ENCODE data around the gene LCN6. TPM values are rescaled to one million over a fixed set of nuclear protein-coding genes. Genes with fewer than 3 reads are reported as not detected.
"Not testable (repeated sequence)": the region's sequence is repeated elsewhere in the genome, so short reads cannot be mapped to it uniquely, and the experiment has no call there.

LCN6 gene
- not detected for total RNA-seq

- no peak for ATAC-seq
These were observed at the start of gene LCN6 for GRCh38 chr9:136748201-136748600. Gene LCN6 (minus strand): TSS chr9:136748525. CDS start chr9:136748483, 42 bp downstream.

GRCh38 chr9:136796775-136797347 lies 48.5 kb upstream of the LCN6 start:
- peaks cover 27% of the 10 kb centered on the region for H3K4me1 Mint-ChIP-seq
- H3K27me3 Mint-ChIP-seq; H3K4me3 Mint-ChIP-seq; ATAC-seq; H3K9me3 Mint-ChIP-seq (ENCODE audit: low read depth); H3K36me3 Mint-ChIP-seq (ENCODE audit: low read depth); H3K27ac Mint-ChIP-seq; POLR2A ChIA-PET; CTCF ChIA-PET; DNase-seq: not testable (repeated sequence)
- intact Hi-C loops (cut with DNase I, micrococcal nuclease), result loop anchor here in 1 of 2 experiments (10.0 kb wide), 1 partner anchor 552 kb away; the partner anchor contains the start of gene QSOX2

More at GRCh38 chr9:136748201-136748600, at the start of gene LCN6:
- H3K4me3 Mint-ChIP-seq, result no peak within 1 kb of the TSS
- peaks cover 11% of the 10 kb centered on the region for H3K27me3 Mint-ChIP-seq
- H3K9me3 Mint-ChIP-seq (ENCODE audit: low read depth), result peaks cover 14% of the 10 kb centered on the region
- peaks cover 12% of the 10 kb centered on the region for H3K4me1 Mint-ChIP-seq
- POLR2A ChIA-PET, result no interaction called here
- DNase-seq, result no peak
- CTCF ChIA-PET, result no interaction called here
- peaks cover 5% of the 10 kb centered on the region for H3K36me3 Mint-ChIP-seq (ENCODE audit: low read depth)
- H3K27ac Mint-ChIP-seq, result no peak within 1 kb of the TSS
- intact Hi-C loops (cut with DNase I, micrococcal nuclease), result no loop called here

GRCh38 chr9:136796238-136796774 lies 48.0 kb upstream of the LCN6 start, which contains the start of gene CCDC183:
Gene CCDC183 (plus strand): TSS chr9:136796338. CDS start chr9:136796398, 60 bp downstream.
- POLR2A ChIA-PET, result no interaction called here
- intact Hi-C loops (cut with DNase I, micrococcal nuclease), result loop anchor here in 1 of 2 experiments (10.0 kb wide), 1 partner anchor 552 kb away; the partner anchor contains the start of gene QSOX2
- no peak for DNase-seq
- CTCF ChIA-PET, result no interaction called here
- peaks cover 26% of the 10 kb centered on the region for H3K4me1 Mint-ChIP-seq
- ATAC-seq, result no peak
- peaks cover 1% of the 10 kb centered on the region for H3K27me3 Mint-ChIP-seq
- no peaks in the 10 kb centered on the region for H3K9me3 Mint-ChIP-seq (ENCODE audit: low read depth)
- H3K36me3 Mint-ChIP-seq (ENCODE audit: low read depth), result no peaks in the 10 kb centered on the region
- H3K27ac Mint-ChIP-seq, result no peak within 1 kb of the TSS
- H3K4me3 Mint-ChIP-seq, result no peak within 1 kb of the TSS

- DNase-seq (no peak), ATAC-seq (no peak)
- ChIA-PET POLR2A (no interaction called here), CTCF (no interaction called here)
- Mint-ChIP-seq H3K27me3 (no peaks in the 10 kb centered on the region), H3K4me1 (peaks cover 19% of the 10 kb centered on the region), H3K36me3 (ENCODE audit: low read depth) (no peaks in the 10 kb centered on the region), H3K4me3 (no peak overlapping the region), H3K27ac (no peak overlapping the region), H3K9me3 (ENCODE audit: low read depth) (no peaks in the 10 kb centered on the region)
- intact Hi-C loops (cut with DNase I, micrococcal nuclease), result loop anchor here (5.0 to 10.0 kb wide), 3 partner anchors 92 to 550 kb away; partner anchors contain the start of genes QSOX2 (in 1 of the 2) and TRAF2 (in 1 of the 2)
These were observed 46.6 kb upstream of the LCN6 start for GRCh38 chr9:136795000-136795348.

GRCh38 chr9:136794281-136794999 lies 46.1 kb upstream of the LCN6 start:
- DNase-seq (no peak), ATAC-seq (no peak)
- Mint-ChIP-seq H3K4me1 (peaks cover 19% of the 10 kb centered on the region), H3K27ac (no peak overlapping the region), H3K4me3 (no peak overlapping the region), H3K36me3 (ENCODE audit: low read depth) (no peaks in the 10 kb centered on the region), H3K27me3 (no peaks in the 10 kb centered on the region), H3K9me3 (ENCODE audit: low read depth) (no peaks in the 10 kb centered on the region)
- CTCF ChIA-PET, result interaction anchor here (0.7 to 1.5 kb wide), 4 partner anchors 12 to 241 kb away, joined by 3 to 8 read pairs (median 4); partner anchors contain the start of gene RABL6
- intact Hi-C loops (cut with DNase I, micrococcal nuclease), result loop anchor here (5.0 to 10.0 kb wide), 3 partner anchors 93 to 550 kb away; partner anchors contain the start of genes QSOX2 (in 1 of the 2) and TRAF2 (in 1 of the 2)
- POLR2A ChIA-PET, result no interaction called here

GRCh38 chr9:136793086-136793946 lies 45.0 kb upstream of the LCN6 start:
- H3K9me3 Mint-ChIP-seq (ENCODE audit: low read depth), result no peaks in the 10 kb centered on the region
- ATAC-seq (no peak), DNase-seq (no peak)
- peak overlapping the region; percentile 19 for H3K27ac Mint-ChIP-seq
- no peaks in the 10 kb centered on the region for H3K36me3 Mint-ChIP-seq (ENCODE audit: low read depth)
- POLR2A ChIA-PET, result no interaction called here
- intact Hi-C loops (cut with DNase I, micrococcal nuclease), result loop anchor here (5.0 to 10.0 kb wide), 3 partner anchors 94 to 549 kb away; partner anchors contain the start of genes QSOX2 (in 1 of the 2) and TRAF2 (in 1 of the 2)
- H3K4me3 Mint-ChIP-seq, result no peak overlapping the region
- no peaks in the 10 kb centered on the region for H3K27me3 Mint-ChIP-seq
- CTCF ChIA-PET, result interaction anchor here (0.7 to 1.5 kb wide), 11 partner anchors 13 to 396 kb away, joined by 3 to 8 read pairs (median 3); partner anchors contain the start of genes FUT7 and RABL6
- H3K4me1 Mint-ChIP-seq, result peaks cover 22% of the 10 kb centered on the region

- ATAC-seq (no peak), DNase-seq (peak; percentile 34)
- Mint-ChIP-seq H3K27ac (peak overlapping the region; percentile 70), H3K4me3 (peak overlapping the region; percentile 80), H3K27me3 (no peaks in the 10 kb centered on the region), H3K36me3 (ENCODE audit: low read depth) (no peaks in the 10 kb centered on the region), H3K4me1 (peaks cover 28% of the 10 kb centered on the region), H3K9me3 (ENCODE audit: low read depth) (no peaks in the 10 kb centered on the region)
- intact Hi-C loops (cut with DNase I, micrococcal nuclease), result loop anchor here (5.0 to 10.0 kb wide), 3 partner anchors 95 to 548 kb away; partner anchors contain the start of genes QSOX2 (in 1 of the 2) and TRAF2 (in 1 of the 2)
- POLR2A ChIA-PET, result no interaction called here
- CTCF ChIA-PET, result interaction anchor here (0.5 to 1.2 kb wide), 9 partner anchors 10 to 506 kb away, joined by 3 to 5 read pairs (median 3); no protein-coding TSS in a partner anchor
These were observed 44.2 kb upstream of the LCN6 start for GRCh38 chr9:136792321-136793085.

GRCh38 chr9:136791516-136792276 lies 43.4 kb upstream of the LCN6 start:
- H3K4me3 Mint-ChIP-seq, result peak overlapping the region; percentile 80
- ChIA-PET CTCF (interaction anchor here (0.6 to 1.2 kb wide), 6 partner anchors 10 to 505 kb away, joined by 3 to 5 read pairs (median 3); no protein-coding TSS in a partner anchor), POLR2A (no interaction called here)
- intact Hi-C loops (cut with DNase I, micrococcal nuclease), result loop anchor here (1.0 to 10.0 kb wide), 28 partner anchors 9 to 813 kb away; partner anchors contain the start of genes PAXX (in 2 of the 2), PHPT1 (in 2 of the 2), TRAF2 (in 2 of the 2) and ANAPC2 (in 1 of the 2)
- H3K4me1 Mint-ChIP-seq, result peaks cover 26% of the 10 kb centered on the region
- no peaks in the 10 kb centered on the region for H3K9me3 Mint-ChIP-seq (ENCODE audit: low read depth)
- H3K27me3 Mint-ChIP-seq, result no peaks in the 10 kb centered on the region
- peak; percentile 80 for DNase-seq
- H3K27ac Mint-ChIP-seq, result peak overlapping the region; percentile 84
- H3K36me3 Mint-ChIP-seq (ENCODE audit: low read depth), result no peaks in the 10 kb centered on the region
- peak; percentile 8 for ATAC-seq

GRCh38 chr9:136790640-136791515 lies 42.6 kb upstream of the LCN6 start, which contains the start of gene TMEM141:
Gene TMEM141 (plus strand): TSS chr9:136791344. CDS start chr9:136791371, 27 bp downstream.
- POLR2A ChIA-PET, result interaction anchor here (0.5 to 0.9 kb wide), 4 partner anchors 10 to 296 kb away, joined by 3 to 6 read pairs (median 4); partner anchors contain the start of gene MAN1B1
- CTCF ChIA-PET, result interaction anchor here (0.6 to 1.7 kb wide), 7 partner anchors 16 to 803 kb away, joined by 3 to 7 read pairs (median 3); partner anchors contain the start of gene NPDC1
- ATAC-seq (peak; percentile 93), DNase-seq (peak; percentile 100)
- Mint-ChIP-seq H3K27me3 (no peaks in the 10 kb centered on the region), H3K4me1 (peaks cover 19% of the 10 kb centered on the region), H3K36me3 (ENCODE audit: low read depth) (no peaks in the 10 kb centered on the region), H3K9me3 (ENCODE audit: low read depth) (no peaks in the 10 kb centered on the region), H3K4me3 (peak within 1 kb of the TSS; percentile 80), H3K27ac (peak within 1 kb of the TSS; percentile 84)
- intact Hi-C loops (cut with DNase I, micrococcal nuclease), result loop anchor here (1.0 to 10.0 kb wide), 31 partner anchors 9 to 814 kb away; partner anchors contain the start of genes MAN1B1 (in 2 of the 2), PAXX (in 2 of the 2), PHPT1 (in 2 of the 2) and TRAF2 (in 2 of the 2)

Measured in activated CD4-positive, alpha-beta T cell treated with anti-CD3 and anti-CD28 coated beads for 36 hours (primary cell).